Activated CD8-positive, alpha-beta T cell treated with anti-CD3 and anti-CD28 coated beads, Interleukin-2, amount 10 ng/mL, durations not matched to agents 7 days and 5 days (primary cell): Measurements from ENCODE around the gene LCOR. TPM values are rescaled to one million over a fixed set of nuclear protein-coding genes. Genes with fewer than 3 reads are reported as not detected.
A peak's percentile ranks its signal among the peaks of the same experiment; 100 is the strongest.

Source experiments
- ATAC-seq: fragments of 150-1000 bp; cut with Tn5 transposase; one replicate; pipeline ENCODE4 v1.10.0; 2021; ENCODE audit warnings: moderate library complexity
- CTCF ChIA-PET: fragments of 350-600 bp; sonication (Branson Sonifier 250); formaldehyde crosslinking; loops from one replicate; lab custom pipeline; 2021; ENCODE audit warnings: antibody characterized with exemption; lab: Charles Lee
- POLR2A ChIA-PET: fragments of 350-600 bp; sonication (Branson Sonifier 250); formaldehyde crosslinking; loops from one replicate; lab custom pipeline; 2021; ENCODE audit warnings: antibody characterized with exemption; lab: Charles Lee
- DNase-seq: peaks from one replicate; pipeline ENCODE4 v3.0.0-alpha.2; 2020
- H3K27ac Mint-ChIP-seq: one replicate; pipeline ENCODE4 v1.8.0; 2021; ENCODE audit warnings: mild to moderate bottlenecking, mixed read lengths
- H3K27me3 Mint-ChIP-seq: one replicate; pipeline ENCODE4 v1.8.0; 2021; ENCODE audit warnings: low read depth, mixed read lengths
- H3K36me3 Mint-ChIP-seq: one replicate; pipeline ENCODE4 v1.8.0; 2021; ENCODE audit warnings: low read depth, mixed read lengths
- H3K4me1 Mint-ChIP-seq: one replicate; pipeline ENCODE4 v1.8.0; 2021; ENCODE audit warnings: low read depth, mixed read lengths
- H3K4me3 Mint-ChIP-seq: one replicate; pipeline ENCODE4 v1.8.0; 2021; ENCODE audit warnings: mild to moderate bottlenecking, mixed read lengths
- H3K9me3 Mint-ChIP-seq: one replicate; pipeline ENCODE4 v1.8.0; 2022; ENCODE audit warnings: mixed read lengths; ENCODE audit not compliant: insufficient read depth
- total RNA-seq, 2 experiments: library from RNA; stranded (reverse); gene quantifications; one replicate each; pipeline ENCODE4 v1.2.3, GENCODE V29; 2021

Gene LCOR
- total RNA-seq, 2 experiments from 2014 or later, result 36.6 to 37.4 TPM

- ChIA-PET CTCF (interaction anchor here (1.2 to 6.6 kb wide), 3 partner anchors 188 to 453 kb away, joined by 3 to 58 read pairs (median 5); no protein-coding TSS in a partner anchor), POLR2A (no interaction called here)
- ATAC-seq (no peak), DNase-seq (no peak)
- H3K27ac Mint-ChIP-seq, result no peak overlapping the region
- peaks cover 22% of the 10 kb centered on the region for H3K4me1 Mint-ChIP-seq
- no peaks in the 10 kb centered on the region for H3K9me3 Mint-ChIP-seq
- H3K27me3 Mint-ChIP-seq, result no peaks in the 10 kb centered on the region
- no peaks in the 10 kb centered on the region for H3K36me3 Mint-ChIP-seq
- H3K4me3 Mint-ChIP-seq, result no peak overlapping the region
These were observed 3.5 kb upstream of the LCOR start for GRCh38 chr10:96828609-96829008.

GRCh38 chr10:96829029-96829773 is 2.9 kb upstream of the LCOR start:
- POLR2A ChIA-PET, result no interaction called here
- DNase-seq, result no peak

GRCh38 chr10:96830511-96831199 is 1.4 kb upstream of the LCOR start:
- Mint-ChIP-seq H3K4me1 (peaks cover 41% of the 10 kb centered on the region), H3K36me3 (peaks cover 3% of the 10 kb centered on the region), H3K27me3 (no peaks in the 10 kb centered on the region), H3K4me3 (peak overlapping the region; percentile 89), H3K9me3 (no peaks in the 10 kb centered on the region), H3K27ac (peak overlapping the region; percentile 80)
- peak; percentile 90 for DNase-seq
- ChIA-PET CTCF (interaction anchor here (0.9 to 6.6 kb wide), 6 partner anchors 10 to 198 kb away, joined by 3 to 58 read pairs (median 4); no protein-coding TSS in a partner anchor), POLR2A (no interaction called here)
- ATAC-seq, result no peak

More at GRCh38 chr10:96829029-96829773, 2.9 kb upstream of the LCOR start:
- ATAC-seq, result no peak
- H3K36me3 Mint-ChIP-seq, result peaks cover under 1% of the 10 kb centered on the region
- H3K9me3 Mint-ChIP-seq, result no peaks in the 10 kb centered on the region
- CTCF ChIA-PET, result interaction anchor here (0.8 to 6.6 kb wide), 8 partner anchors 11 to 454 kb away, joined by 3 to 58 read pairs (median 4); no protein-coding TSS in a partner anchor
- peaks cover 27% of the 10 kb centered on the region for H3K4me1 Mint-ChIP-seq
- H3K27ac Mint-ChIP-seq, result no peak overlapping the region
- no peaks in the 10 kb centered on the region for H3K27me3 Mint-ChIP-seq
- no peak overlapping the region for H3K4me3 Mint-ChIP-seq

GRCh38 chr10:96831200-96831866 is 765 bp upstream of the LCOR start:
- Mint-ChIP-seq H3K4me3 (peak overlapping the region; percentile 89), H3K36me3 (peaks cover 6% of the 10 kb centered on the region), H3K27me3 (no peaks in the 10 kb centered on the region), H3K9me3 (no peaks in the 10 kb centered on the region), H3K27ac (peak overlapping the region; percentile 92), H3K4me1 (peaks cover 48% of the 10 kb centered on the region)
- ChIA-PET CTCF (no interaction called here), POLR2A (no interaction called here)
- DNase-seq (no peak), ATAC-seq (no peak)

- POLR2A ChIA-PET, result interaction anchor here (0.6 to 1.2 kb wide), 4 partner anchors 18 to 192 kb away, joined by 3 to 4 read pairs (median 3); no protein-coding TSS in a partner anchor
- CTCF ChIA-PET, result interaction anchor here (0.6 to 1.5 kb wide), 3 partner anchors 11 to 193 kb away, joined by 3 to 5 read pairs (median 4); no protein-coding TSS in a partner anchor
- ATAC-seq (peak; percentile 77), DNase-seq (peak; percentile 90)
- Mint-ChIP-seq H3K27me3 (no peaks in the 10 kb centered on the region), H3K27ac (peak overlapping the region; percentile 87), H3K4me3 (peak overlapping the region; percentile 84), H3K9me3 (no peaks in the 10 kb centered on the region), H3K36me3 (peaks cover 6% of the 10 kb centered on the region), H3K4me1 (peaks cover 53% of the 10 kb centered on the region)
These were observed 672 bp downstream of the LCOR start for GRCh38 chr10:96832721-96833219.

GRCh38 chr10:96833220-96834001 is 1.3 kb downstream of the LCOR start:
- DNase-seq, result peak; percentile 32
- peaks cover 53% of the 10 kb centered on the region for H3K4me1 Mint-ChIP-seq
- ATAC-seq, result no peak
- ChIA-PET POLR2A (interaction anchor here (0.6 to 1.2 kb wide), 4 partner anchors 17 to 346 kb away, joined by 3 to 4 read pairs (median 4); no protein-coding TSS in a partner anchor), CTCF (interaction anchor here (0.6 to 1.5 kb wide), 3 partner anchors 10 to 192 kb away, joined by 3 to 5 read pairs (median 4); no protein-coding TSS in a partner anchor)
- H3K4me3 Mint-ChIP-seq, result peak overlapping the region; percentile 89
- no peaks in the 10 kb centered on the region for H3K27me3 Mint-ChIP-seq
- H3K36me3 Mint-ChIP-seq, result peaks cover 8% of the 10 kb centered on the region
- no peaks in the 10 kb centered on the region for H3K9me3 Mint-ChIP-seq
- peak overlapping the region; percentile 80 for H3K27ac Mint-ChIP-seq

- Mint-ChIP-seq H3K9me3 (no peaks in the 10 kb centered on the region), H3K4me1 (peaks cover 54% of the 10 kb centered on the region), H3K27me3 (no peaks in the 10 kb centered on the region), H3K36me3 (peaks cover 12% of the 10 kb centered on the region), H3K27ac (peak overlapping the region; percentile 80), H3K4me3 (peak overlapping the region; percentile 89)
- DNase-seq (no peak), ATAC-seq (no peak)
- POLR2A ChIA-PET, result interaction anchor here (0.7 kb wide), 1 partner anchor 347 kb away, joined by 4 read pairs; no protein-coding TSS in a partner anchor
- CTCF ChIA-PET, result no interaction called here
These were observed 2.0 kb downstream of the LCOR start for GRCh38 chr10:96834120-96834519.

GRCh38 chr10:96835899-96836298 is 3.8 kb downstream of the LCOR start:
- Mint-ChIP-seq H3K27me3 (no peaks in the 10 kb centered on the region), H3K4me1 (peaks cover 55% of the 10 kb centered on the region), H3K27ac (no peak overlapping the region), H3K4me3 (no peak overlapping the region), H3K36me3 (peaks cover 13% of the 10 kb centered on the region), H3K9me3 (no peaks in the 10 kb centered on the region)
- DNase-seq (no peak), ATAC-seq (no peak)
- POLR2A ChIA-PET, result no interaction called here
- CTCF ChIA-PET, result interaction anchor here (1.3 to 1.5 kb wide), 2 partner anchors 9 to 197 kb away, joined by 3 to 4 read pairs; no protein-coding TSS in a partner anchor

GRCh38 chr10:96838529-96838928 is 6.4 kb downstream of the LCOR start:
- no peaks in the 10 kb centered on the region for H3K27me3 Mint-ChIP-seq
- H3K27ac Mint-ChIP-seq, result no peak overlapping the region
- ChIA-PET POLR2A (no interaction called here), CTCF (no interaction called here)
- H3K4me3 Mint-ChIP-seq, result no peak overlapping the region
- no peaks in the 10 kb centered on the region for H3K9me3 Mint-ChIP-seq
- DNase-seq (no peak), ATAC-seq (no peak)
- H3K36me3 Mint-ChIP-seq, result peaks cover 13% of the 10 kb centered on the region
- H3K4me1 Mint-ChIP-seq, result peaks cover 45% of the 10 kb centered on the region

- POLR2A ChIA-PET, result no interaction called here
- peaks cover 29% of the 10 kb centered on the region for H3K4me1 Mint-ChIP-seq
- H3K36me3 Mint-ChIP-seq, result peaks cover 7% of the 10 kb centered on the region
- H3K27me3 Mint-ChIP-seq, result no peaks in the 10 kb centered on the region
- no peak overlapping the region for H3K4me3 Mint-ChIP-seq
- ATAC-seq (no peak), DNase-seq (no peak)
- H3K27ac Mint-ChIP-seq, result no peak overlapping the region
- CTCF ChIA-PET, result interaction anchor here (1.1 to 1.5 kb wide), 2 partner anchors 11 to 200 kb away, joined by 3 read pairs; no protein-coding TSS in a partner anchor
- no peaks in the 10 kb centered on the region for H3K9me3 Mint-ChIP-seq
These were observed 8.9 kb downstream of the LCOR start for GRCh38 chr10:96840841-96841518.
